ENCODE data around the gene PTPN22. TPM values are rescaled to one million over a fixed set of nuclear protein-coding genes. Genes with fewer than 3 reads are reported as not detected.
"Not testable (repeated sequence)": the region's sequence is repeated elsewhere in the genome, so short reads cannot be mapped to it uniquely, and the experiment has no call there.

Gene PTPN22
- total RNA-seq, 1 donor from 2014 or later: 0.35 TPM

DNA sequence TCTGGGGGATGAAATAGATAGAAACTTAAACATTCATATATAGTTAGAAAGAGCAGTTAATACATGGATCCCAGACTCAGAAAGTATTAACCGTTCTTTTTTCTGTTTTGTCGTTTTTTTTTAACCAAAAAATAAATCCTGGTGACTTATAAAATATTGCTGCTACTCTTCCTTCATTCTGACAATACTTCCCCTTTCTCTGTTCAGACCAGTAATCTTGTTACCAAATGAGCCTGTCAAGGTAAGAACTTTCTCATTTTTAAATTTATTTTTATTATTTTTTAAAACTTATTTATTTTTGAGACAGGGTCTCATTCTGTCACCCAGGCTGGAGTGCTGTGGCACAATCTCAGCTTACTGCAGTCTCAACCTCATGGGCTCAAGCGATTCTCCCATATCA is 13.7 kb downstream of the PTPN22 start:
- DNase-seq (no peak), ATAC-seq (ENCODE audit: poor library complexity) (no peak)
- intact Hi-C loops (cut with DNase I): no loop called here

DNA sequence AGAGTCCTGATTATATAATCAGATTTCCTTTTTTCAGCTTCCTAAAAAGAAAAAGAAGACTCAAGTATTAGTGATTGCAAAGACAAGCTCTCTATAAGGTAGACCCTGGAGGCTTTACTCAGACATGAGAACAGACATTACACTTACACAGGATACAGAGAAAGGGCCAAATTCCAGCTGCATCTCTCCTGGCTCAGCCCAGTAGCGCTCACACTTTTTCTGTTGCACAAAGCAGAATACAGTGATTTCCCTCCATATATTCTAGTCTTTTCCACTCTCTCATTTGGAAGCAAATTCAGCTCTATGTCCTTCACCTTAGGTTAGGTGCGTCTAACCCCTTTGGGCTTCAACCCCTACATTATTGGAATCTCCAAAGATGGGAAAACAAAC is 15.1 kb downstream of the PTPN22 start:
- DNase-seq (no peak), ATAC-seq (ENCODE audit: poor library complexity) (no peak)
- intact Hi-C loops (cut with DNase I): no loop called here

GRCh38 chr1:113855630-113856400 is 15.7 kb downstream of the PTPN22 start:
- intact Hi-C loops (cut with DNase I): no loop called here
- no peak for DNase-seq
- ATAC-seq (ENCODE audit: poor library complexity): no peak

- DNase-seq (no peak), ATAC-seq (ENCODE audit: poor library complexity) (no peak)
- intact Hi-C loops (cut with DNase I): no loop called here
These were observed 17.3 kb downstream of the PTPN22 start for GRCh38 chr1:113854234-113854633.

- DNase-seq; ATAC-seq (ENCODE audit: poor library complexity); intact Hi-C loops (cut with DNase I): not testable (repeated sequence)
These were observed 18.8 kb downstream of the PTPN22 start for GRCh38 chr1:113852694-113853093.

DNA sequence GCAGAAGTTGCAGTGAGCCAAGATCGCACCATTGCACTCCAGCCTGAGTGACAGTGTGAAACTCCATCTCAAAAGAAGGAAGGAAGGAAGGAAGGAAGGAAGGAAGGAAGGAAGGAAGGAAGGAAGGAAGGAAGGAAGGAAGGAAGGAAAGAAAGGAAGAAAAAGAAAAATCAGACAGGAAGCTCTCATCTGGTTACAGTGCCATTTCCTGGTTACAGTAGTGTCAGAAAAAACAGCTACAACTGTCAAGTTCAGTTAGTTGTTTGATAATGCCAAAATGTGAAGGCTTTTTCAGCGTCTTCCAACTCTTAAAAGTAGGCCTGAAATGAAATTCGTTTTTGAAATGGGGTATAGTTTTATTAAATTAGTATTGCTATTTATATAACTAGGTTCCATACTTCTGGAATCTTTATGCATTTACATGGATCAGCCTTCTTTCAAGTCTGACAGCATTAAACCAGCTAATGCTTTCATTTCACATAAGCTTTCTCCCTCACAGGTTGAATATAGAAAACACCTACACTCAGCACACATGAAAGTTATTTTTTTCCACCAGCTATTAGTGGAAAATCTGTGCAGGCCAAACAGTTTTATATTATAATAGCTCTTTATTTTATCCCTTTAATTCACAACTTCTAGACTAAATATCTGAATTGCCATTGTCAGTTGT is 21.2 kb downstream of the PTPN22 start:
- no peak for DNase-seq
- intact Hi-C loops (cut with DNase I): no loop called here
- ATAC-seq (ENCODE audit: poor library complexity): no peak

GRCh38 chr1:113849072-113849471 is 22.4 kb downstream of the PTPN22 start:
- intact Hi-C loops (cut with DNase I): no loop called here

GRCh38 chr1:113846391-113847035 is 25.0 kb downstream of the PTPN22 start:
- intact Hi-C loops (cut with DNase I): no loop called here
- ATAC-seq (ENCODE audit: poor library complexity) (no peak), DNase-seq (no peak)

More at GRCh38 chr1:113849072-113849471, 22.4 kb downstream of the PTPN22 start:
- ATAC-seq (ENCODE audit: poor library complexity) (no peak), DNase-seq (no peak)

DNA sequence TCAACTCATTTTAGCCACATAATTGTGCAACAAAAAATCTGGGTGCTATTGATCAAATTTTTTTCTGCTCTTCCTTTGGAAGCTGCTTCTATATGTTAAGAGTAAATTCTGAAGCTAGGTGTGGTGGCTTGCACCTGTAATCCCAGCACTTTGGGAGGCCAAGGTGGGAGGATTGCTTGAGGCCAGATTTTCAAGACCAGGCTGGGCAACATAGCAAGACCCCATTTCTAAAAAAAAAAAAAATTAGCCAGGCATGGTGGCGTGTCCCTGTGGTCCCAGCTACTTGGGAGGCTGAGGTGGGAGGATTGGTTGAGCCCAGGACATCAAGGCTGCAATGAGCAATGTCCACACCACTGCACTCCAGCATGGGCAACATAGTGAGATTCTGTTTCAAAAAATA is 35.0 kb downstream of the PTPN22 start:
- ATAC-seq (ENCODE audit: poor library complexity) (no peak), DNase-seq (no peak)
- intact Hi-C loops (cut with DNase I): loop anchor here (10.0 kb wide), 1 partner anchor 68 kb away; the partner anchor contains the start of genes AP4B1 and DCLRE1B

GRCh38 chr1:113835686-113836290 is 35.7 kb downstream of the PTPN22 start:
- intact Hi-C loops (cut with DNase I): loop anchor here (10.0 kb wide), 1 partner anchor 69 kb away; the partner anchor contains the start of genes AP4B1 and DCLRE1B
- no peak for DNase-seq
- ATAC-seq (ENCODE audit: poor library complexity): no peak

DNA sequence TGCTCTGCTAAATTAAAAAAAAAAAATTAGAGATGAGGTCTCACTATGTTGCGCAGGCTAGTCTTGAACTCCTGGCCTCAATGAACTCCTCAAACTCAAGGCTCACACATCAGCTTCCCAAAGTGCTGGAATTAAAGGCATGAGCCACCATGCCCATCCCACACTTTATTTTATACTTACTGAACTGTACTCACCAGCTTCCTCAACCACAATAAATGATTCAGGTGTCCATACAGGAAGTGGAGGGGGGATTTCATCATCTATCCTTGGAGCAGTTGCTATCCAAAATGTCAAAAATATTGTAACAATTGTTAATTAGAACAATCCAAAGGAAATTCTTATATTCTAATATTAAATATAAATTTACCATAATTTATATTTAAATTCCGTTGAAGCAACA is 36.8 kb downstream of the PTPN22 start:
- DNase-seq (no peak), ATAC-seq (ENCODE audit: poor library complexity) (no peak)
- intact Hi-C loops (cut with DNase I): loop anchor here (10.0 kb wide), 1 partner anchor 70 kb away; the partner anchor contains the start of genes AP4B1 and DCLRE1B

- intact Hi-C loops (cut with DNase I): loop anchor here (10.0 kb wide), 1 partner anchor 75 kb away; the partner anchor contains the start of genes AP4B1 and DCLRE1B
- no peak for DNase-seq
- no peak for ATAC-seq (ENCODE audit: poor library complexity)
These were observed 41.5 kb downstream of the PTPN22 start for GRCh38 chr1:113830039-113830438.

GRCh38 chr1:113821916-113822315 is 49.6 kb downstream of the PTPN22 start:
- ATAC-seq (ENCODE audit: poor library complexity) (no peak), DNase-seq (no peak)
- intact Hi-C loops (cut with DNase I): no loop called here

GRCh38 chr1:113818578-113818977 is 52.9 kb downstream of the PTPN22 start:
- intact Hi-C loops (cut with DNase I): loop anchor here (10.0 kb wide), 1 partner anchor 64 kb away; the partner anchor contains the start of gene PHTF1
- ATAC-seq (ENCODE audit: poor library complexity): no peak

GRCh38 chr1:113813218-113813617 is 58.3 kb downstream of the PTPN22 start:
- DNase-seq: peak; percentile 42
- no peak for ATAC-seq (ENCODE audit: poor library complexity)
- intact Hi-C loops (cut with DNase I): loop anchor here (10.0 kb wide), 1 partner anchor 58 kb away; the partner anchor contains the start of gene PHTF1

More at GRCh38 chr1:113818578-113818977, 52.9 kb downstream of the PTPN22 start:
- no peak for DNase-seq

GRCh38 chr1:113812661-113813135 is 58.8 kb downstream of the PTPN22 start:
- intact Hi-C loops (cut with DNase I): loop anchor here (10.0 kb wide), 1 partner anchor 58 kb away; the partner anchor contains the start of gene PHTF1
- DNase-seq (no peak), ATAC-seq (ENCODE audit: poor library complexity) (no peak)

DNA sequence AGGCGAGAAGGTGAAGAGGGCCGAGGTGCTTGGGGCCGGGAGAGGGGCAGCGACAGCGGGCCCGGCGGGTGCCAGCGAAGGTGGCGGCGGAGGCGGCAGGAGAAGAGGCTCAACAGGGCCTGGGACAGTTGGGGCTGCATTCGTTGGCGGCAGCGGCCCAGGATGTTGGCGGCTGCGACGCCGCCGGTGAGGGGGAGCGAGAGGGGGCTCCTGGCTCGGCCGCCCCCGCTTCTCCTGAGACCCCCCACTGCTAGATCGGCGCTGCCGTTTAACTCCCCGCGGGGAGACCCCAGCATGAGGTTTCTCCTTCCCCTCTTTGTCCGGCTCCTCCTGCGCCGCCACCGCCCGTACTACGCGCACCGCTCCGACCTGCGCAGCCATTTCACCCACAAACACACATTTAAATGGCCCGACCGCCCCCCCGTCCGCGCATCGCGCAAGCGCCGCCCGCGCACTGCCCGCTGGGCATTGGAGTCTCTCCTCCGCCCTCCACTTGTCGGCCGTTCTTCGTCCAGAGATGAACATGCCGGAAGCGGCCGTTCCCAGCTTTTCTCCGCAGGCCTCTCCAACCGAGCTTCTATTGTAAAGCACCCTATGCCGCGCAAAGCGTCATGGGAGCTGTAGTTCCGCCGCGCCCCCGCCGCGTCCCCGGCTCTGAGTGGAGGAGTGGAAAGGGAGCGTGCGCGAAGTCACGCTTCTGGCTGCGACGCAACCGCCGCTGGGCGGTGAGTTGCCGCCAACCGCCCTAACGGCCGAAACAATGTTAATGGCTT is 59.4 kb downstream of the PTPN22 start, which contains the start of gene RSBN1:
Gene RSBN1, minus strand, starts transcription at position 589 of the 773 bp plus-strand sequence. Its CDS starts 64 bp downstream, at position 525.
- peak; percentile 99 for DNase-seq
- intact Hi-C loops (cut with DNase I): loop anchor here (10.0 kb wide), 1 partner anchor 57 kb away; the partner anchor contains the start of gene PHTF1
- ATAC-seq (ENCODE audit: poor library complexity): peak; percentile 96
